ENCODE data around the gene TANK.
A peak's percentile ranks its signal among the peaks of the same experiment; 100 is the strongest.
"Not testable (repeated sequence)": the region's sequence is repeated elsewhere in the genome, so short reads cannot be mapped to it uniquely, and the experiment has no call there.

TANK gene

DNA sequence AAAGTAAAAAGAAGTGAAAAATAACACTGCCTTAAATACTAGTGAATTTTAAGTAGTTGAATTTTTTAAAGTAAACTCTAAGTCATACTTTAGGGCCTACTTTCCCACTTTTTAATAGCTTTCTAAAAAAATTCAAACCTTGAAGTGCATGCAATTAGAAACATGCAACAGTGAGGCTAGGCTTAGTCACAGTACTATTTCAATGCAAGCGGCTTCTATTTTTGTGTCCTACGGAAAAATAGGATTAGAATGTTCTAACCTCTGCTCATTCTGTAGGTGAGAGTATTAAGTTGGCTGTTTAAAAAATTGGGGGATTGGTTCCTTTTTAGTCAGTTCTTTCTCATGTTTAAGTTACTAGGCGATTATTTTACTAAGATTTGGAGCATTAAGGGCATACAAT, 108.9 kb downstream of the TANK start:
- Histone ChIP-seq H3F3A (ENCODE audit: low read depth) (no peaks in the 10 kb centered on the region), H3K4me2 (ENCODE audit: low read depth, low read length, poor library complexity, severe bottlenecking) (no peak overlapping the region), H3K4me3 (ENCODE audit: low read length, poor library complexity, severe bottlenecking) (no peak overlapping the region), H3K9ac (ENCODE audit: low read depth, low read length, poor library complexity, severe bottlenecking) (no peak overlapping the region), H3K36me3 (ENCODE audit: insufficient read depth, low read length) (no peaks in the 10 kb centered on the region), H3K9me3 (ENCODE audit: insufficient read depth, low read depth, low read length) (no peaks in the 10 kb centered on the region), H3K79me2 (ENCODE audit: insufficient read depth, low read length) (no peaks in the 10 kb centered on the region), H4K20me1 (ENCODE audit: insufficient read depth, low read length, poor library complexity, severe bottlenecking) (no peaks in the 10 kb centered on the region), H2AFZ (ENCODE audit: low read length) (no peak overlapping the region), H3K27me3 (ENCODE audit: insufficient read depth, low read length, poor library complexity, severe bottlenecking) (no peaks in the 10 kb centered on the region), H3K4me1 (ENCODE audit: insufficient read depth, low read length, poor library complexity, severe bottlenecking) (no peaks in the 10 kb centered on the region), H3K9me2 (replicated peaks; ENCODE audit: low read depth, low read length) (no peaks in the 10 kb centered on the region)
- no peak for TF ChIP-seq CTCF (conservative IDR thresholded peaks at IDR 0.05; ENCODE audit: low read length)
- TF ChIP-seq EZH2phosphoT487 (IDR thresholded peaks at IDR 0.05; ENCODE audit: borderline replicate concordance): no peak

GRCh38 chr2:161273038-161273760, 113.0 kb downstream of the TANK start:
- Histone ChIP-seq H2AFZ (ENCODE audit: low read length) (peak overlapping the region; percentile 83), H3K4me2 (ENCODE audit: low read depth, low read length, poor library complexity, severe bottlenecking) (peak overlapping the region; percentile 54), H3K4me1 (ENCODE audit: insufficient read depth, low read length, poor library complexity, severe bottlenecking) (no peaks in the 10 kb centered on the region)

GRCh38 chr2:161278564-161279229, 118.5 kb downstream of the TANK start:
- H3F3A ChIP-seq (ENCODE audit: low read depth); H3K36me3 ChIP-seq (ENCODE audit: insufficient read depth, low read length); H2AFZ ChIP-seq (ENCODE audit: low read length); H3K4me1 ChIP-seq (ENCODE audit: insufficient read depth, low read length, poor library complexity, severe bottlenecking); H3K9ac ChIP-seq (ENCODE audit: low read depth, low read length, poor library complexity, severe bottlenecking); H3K9me2 ChIP-seq (replicated peaks; ENCODE audit: low read depth, low read length); H3K4me2 ChIP-seq (ENCODE audit: low read depth, low read length, poor library complexity, severe bottlenecking); H3K27me3 ChIP-seq (ENCODE audit: insufficient read depth, low read length, poor library complexity, severe bottlenecking); H3K79me2 ChIP-seq (ENCODE audit: insufficient read depth, low read length); H3K9me3 ChIP-seq (ENCODE audit: insufficient read depth, low read depth, low read length); H3K4me3 ChIP-seq (ENCODE audit: low read length, poor library complexity, severe bottlenecking); H4K20me1 ChIP-seq (ENCODE audit: insufficient read depth, low read length, poor library complexity, severe bottlenecking): not testable (repeated sequence)

More at GRCh38 chr2:161273038-161273760, 113.0 kb downstream of the TANK start:
- TF ChIP-seq EZH2phosphoT487 (IDR thresholded peaks at IDR 0.05; ENCODE audit: borderline replicate concordance) (no peak), CTCF (conservative IDR thresholded peaks at IDR 0.05; ENCODE audit: low read length) (peak; percentile 87)
- H3F3A ChIP-seq (ENCODE audit: low read depth): no peaks in the 10 kb centered on the region
- no peaks in the 10 kb centered on the region for H3K27me3 ChIP-seq (ENCODE audit: insufficient read depth, low read length, poor library complexity, severe bottlenecking)
- H4K20me1 ChIP-seq (ENCODE audit: insufficient read depth, low read length, poor library complexity, severe bottlenecking): no peaks in the 10 kb centered on the region
- no peaks in the 10 kb centered on the region for H3K9me3 ChIP-seq (ENCODE audit: insufficient read depth, low read depth, low read length)
- no peaks in the 10 kb centered on the region for H3K36me3 ChIP-seq (ENCODE audit: insufficient read depth, low read length)
- H3K9me2 ChIP-seq (replicated peaks; ENCODE audit: low read depth, low read length): no peaks in the 10 kb centered on the region
- no peaks in the 10 kb centered on the region for H3K79me2 ChIP-seq (ENCODE audit: insufficient read depth, low read length)
- H3K9ac ChIP-seq (ENCODE audit: low read depth, low read length, poor library complexity, severe bottlenecking): no peak overlapping the region
- peak overlapping the region; percentile 43 for H3K4me3 ChIP-seq (ENCODE audit: low read length, poor library complexity, severe bottlenecking)

GRCh38 chr2:161279230-161279815, 119.1 kb downstream of the TANK start:
- H3K4me1 ChIP-seq (ENCODE audit: insufficient read depth, low read length, poor library complexity, severe bottlenecking); H3K36me3 ChIP-seq (ENCODE audit: insufficient read depth, low read length); H4K20me1 ChIP-seq (ENCODE audit: insufficient read depth, low read length, poor library complexity, severe bottlenecking); H3F3A ChIP-seq (ENCODE audit: low read depth); H3K9me3 ChIP-seq (ENCODE audit: insufficient read depth, low read depth, low read length); H3K9me2 ChIP-seq (replicated peaks; ENCODE audit: low read depth, low read length); H2AFZ ChIP-seq (ENCODE audit: low read length); H3K79me2 ChIP-seq (ENCODE audit: insufficient read depth, low read length); H3K9ac ChIP-seq (ENCODE audit: low read depth, low read length, poor library complexity, severe bottlenecking); H3K27me3 ChIP-seq (ENCODE audit: insufficient read depth, low read length, poor library complexity, severe bottlenecking); H3K4me3 ChIP-seq (ENCODE audit: low read length, poor library complexity, severe bottlenecking); H3K4me2 ChIP-seq (ENCODE audit: low read depth, low read length, poor library complexity, severe bottlenecking): not testable (repeated sequence)
